Neural progenitor cell (in vitro differentiated cells): Measurements from ENCODE around the gene CCT7.

Experiments
- EZH2 ChIP-seq: fragments of 200-600 bp; sonication (generic); IDR thresholded peaks from 2 replicates; pipeline ENCODE4 v1.6.1; 2017; ENCODE audit warnings: antibody characterized with exemption, mild to moderate bottlenecking, moderate library complexity
- TF ChIP-seq, protein P1 (sequence below): fragments of 200-600 bp; sonication (generic); IDR thresholded peaks from 2 replicates; pipeline ENCODE4 v1.5.1; 2017; ENCODE audit warnings: antibody characterized with exemption, mild to moderate bottlenecking

GRCh38 chr2:73212448-73213176, 21.5 kb upstream of the CCT7 start:
- no peak for TF ChIP-seq EZH2
- TF ChIP-seq, protein P1, sequence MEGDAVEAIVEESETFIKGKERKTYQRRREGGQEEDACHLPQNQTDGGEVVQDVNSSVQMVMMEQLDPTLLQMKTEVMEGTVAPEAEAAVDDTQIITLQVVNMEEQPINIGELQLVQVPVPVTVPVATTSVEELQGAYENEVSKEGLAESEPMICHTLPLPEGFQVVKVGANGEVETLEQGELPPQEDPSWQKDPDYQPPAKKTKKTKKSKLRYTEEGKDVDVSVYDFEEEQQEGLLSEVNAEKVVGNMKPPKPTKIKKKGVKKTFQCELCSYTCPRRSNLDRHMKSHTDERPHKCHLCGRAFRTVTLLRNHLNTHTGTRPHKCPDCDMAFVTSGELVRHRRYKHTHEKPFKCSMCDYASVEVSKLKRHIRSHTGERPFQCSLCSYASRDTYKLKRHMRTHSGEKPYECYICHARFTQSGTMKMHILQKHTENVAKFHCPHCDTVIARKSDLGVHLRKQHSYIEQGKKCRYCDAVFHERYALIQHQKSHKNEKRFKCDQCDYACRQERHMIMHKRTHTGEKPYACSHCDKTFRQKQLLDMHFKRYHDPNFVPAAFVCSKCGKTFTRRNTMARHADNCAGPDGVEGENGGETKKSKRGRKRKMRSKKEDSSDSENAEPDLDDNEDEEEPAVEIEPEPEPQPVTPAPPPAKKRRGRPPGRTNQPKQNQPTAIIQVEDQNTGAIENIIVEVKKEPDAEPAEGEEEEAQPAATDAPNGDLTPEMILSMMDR, result peak; percentile 88
